ENCODE results near the gene MAP3K3. TPM values are rescaled to one million over a fixed set of nuclear protein-coding genes. Genes with fewer than 3 reads are reported as not detected.
"Not testable (repeated sequence)": the region's sequence is repeated elsewhere in the genome, so short reads cannot be mapped to it uniquely, and the experiment has no call there.

MAP3K3 gene
- total RNA-seq, 1 donor from 2014 or later: 24.6 TPM

DNA sequence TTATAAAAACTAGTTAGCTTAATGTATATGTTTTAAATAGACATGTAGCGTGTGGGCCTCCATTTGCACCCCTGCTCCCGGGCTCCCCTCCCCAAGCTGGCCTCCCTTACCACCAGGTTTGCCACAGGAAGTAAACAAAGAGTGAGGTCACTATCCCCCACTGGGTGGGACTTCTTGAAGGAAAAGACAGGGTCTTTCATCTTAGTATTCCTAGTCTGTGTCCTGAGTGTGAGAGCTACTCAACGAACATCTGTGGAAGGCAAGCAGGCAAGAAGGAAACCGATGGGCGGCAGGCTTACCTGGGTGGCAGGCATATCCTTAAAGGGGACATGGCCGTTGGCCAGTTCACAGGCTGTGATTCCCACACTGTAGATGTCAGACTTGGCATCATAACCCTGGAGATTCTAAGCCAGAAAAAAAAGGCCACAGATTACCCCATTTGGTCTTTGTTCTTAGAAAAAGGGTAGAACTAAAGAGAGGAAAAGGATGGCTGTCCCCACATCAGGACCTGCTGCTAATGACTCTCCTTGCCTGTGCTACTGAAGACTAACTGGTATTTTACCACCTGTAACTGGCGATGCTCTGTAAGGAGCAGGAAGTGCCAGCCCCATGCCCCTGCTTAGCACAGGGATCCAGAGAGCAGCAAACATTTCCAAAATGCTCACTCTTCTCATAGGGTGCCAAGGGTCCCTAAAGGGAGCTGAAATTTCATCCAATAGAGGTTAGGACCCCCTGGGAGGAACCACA is 84.3 kb downstream of the MAP3K3 start:
- no peak for DNase-seq

GRCh38 chr17:63707151-63707550 is 84.9 kb downstream of the MAP3K3 start:
- DNase-seq: no peak

GRCh38 chr17:63709110-63709509 is 86.9 kb downstream of the MAP3K3 start:
- no peak for DNase-seq

DNA sequence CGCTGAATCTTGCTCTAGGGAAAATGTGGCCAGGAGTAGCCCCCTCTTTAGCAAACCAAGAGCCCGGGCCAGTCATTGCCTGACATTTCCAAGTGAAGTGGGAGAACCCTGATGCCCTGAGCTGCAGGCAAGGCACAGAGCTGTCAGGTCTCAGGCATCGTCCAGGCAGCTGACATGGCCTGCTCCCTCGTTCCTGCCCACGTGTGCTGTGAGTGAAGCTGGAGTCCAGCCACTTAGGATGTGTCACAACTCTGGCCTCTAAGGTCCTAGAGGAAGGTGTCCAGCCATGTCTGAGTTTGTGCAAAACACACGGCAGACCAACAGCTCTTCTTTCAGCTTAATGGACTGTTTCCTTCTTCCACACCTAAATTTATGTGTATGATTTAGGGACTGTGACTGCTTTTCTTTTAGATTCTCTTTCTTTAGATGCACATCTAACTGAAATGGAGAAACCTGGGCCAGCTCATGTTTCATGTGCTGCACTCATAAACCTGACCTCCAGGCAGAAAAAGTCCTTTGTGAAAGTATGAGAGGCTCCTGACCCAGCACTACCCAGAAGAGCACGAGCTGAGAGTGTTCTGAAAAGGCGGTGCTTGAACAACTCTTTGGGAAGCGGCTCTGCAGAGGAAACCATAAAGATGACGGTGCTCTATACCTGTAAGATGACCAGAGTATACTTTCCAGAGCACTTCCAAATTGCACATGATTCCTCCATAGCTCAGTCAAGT is 92.5 kb downstream of the MAP3K3 start:
- DNase-seq: no peak

GRCh38 chr17:63716426-63716825 is 94.2 kb downstream of the MAP3K3 start:
- no peak for DNase-seq

DNA sequence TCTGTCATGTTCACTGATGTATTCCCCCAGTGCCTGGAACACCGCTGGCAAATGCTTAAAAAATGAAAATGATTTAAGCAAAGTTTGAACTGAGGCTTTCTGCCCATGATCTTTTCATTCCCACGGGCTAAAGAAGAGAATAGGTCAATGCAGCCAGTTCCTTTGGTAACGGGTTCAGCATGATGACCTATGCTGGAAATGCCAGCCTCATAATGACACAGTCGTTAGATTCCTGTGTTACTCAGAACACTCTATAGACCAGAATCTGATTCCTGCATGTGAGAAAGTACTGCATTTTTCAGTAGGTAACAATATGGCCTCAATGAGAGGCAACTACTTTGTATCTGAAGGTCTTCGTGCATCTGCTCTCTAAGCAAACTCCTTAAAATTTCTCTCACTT is 96.8 kb downstream of the MAP3K3 start:
- no peak for DNase-seq

DNA sequence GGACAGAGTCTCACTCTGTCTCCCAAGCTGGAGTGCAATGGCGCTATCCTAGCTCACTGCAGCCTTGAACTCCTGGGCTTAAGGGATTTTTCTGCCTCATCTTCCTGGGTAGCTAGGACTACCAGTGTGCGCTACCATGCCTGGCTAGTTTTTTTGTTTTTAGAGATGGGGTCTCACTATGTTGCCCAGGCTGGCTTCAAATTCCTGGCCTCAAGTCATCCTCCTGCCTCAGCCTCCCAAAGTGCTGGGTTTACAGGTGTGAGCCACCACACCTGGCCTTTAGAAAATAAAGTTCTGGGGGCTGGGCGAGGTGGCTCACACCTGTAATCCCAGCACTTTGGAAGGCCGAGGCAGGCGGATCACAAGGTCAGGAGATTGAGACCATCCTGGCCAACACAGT is 98.0 kb downstream of the MAP3K3 start:
- DNase-seq: not testable (repeated sequence)

- no peak for DNase-seq
Observed at GRCh38 chr17:63722403-63722802, 100.2 kb downstream of the MAP3K3 start.

DNA sequence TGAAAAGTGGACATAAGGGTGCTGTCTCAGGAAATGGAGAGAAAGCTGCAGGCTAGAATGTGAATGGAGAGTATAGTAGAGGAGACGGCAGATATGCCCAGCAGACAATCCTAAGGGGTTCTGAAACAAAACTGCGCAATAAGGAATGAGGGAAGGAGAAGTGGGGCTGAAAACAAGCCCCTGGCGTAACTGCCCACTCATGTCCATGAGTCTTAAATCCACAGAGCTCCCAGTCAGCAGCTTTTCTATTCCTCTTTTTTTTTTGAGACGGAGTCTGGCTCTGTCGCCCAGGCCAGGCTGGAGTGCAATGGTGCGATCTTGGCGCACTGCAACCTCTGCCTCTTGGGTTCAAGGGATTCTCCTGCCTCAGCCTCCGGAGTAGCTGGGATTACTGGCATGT is 113.5 kb downstream of the MAP3K3 start:
- DNase-seq: no peak

- DNase-seq: no peak
Observed at GRCh38 chr17:63740464-63741142, 118.4 kb downstream of the MAP3K3 start.

DNA sequence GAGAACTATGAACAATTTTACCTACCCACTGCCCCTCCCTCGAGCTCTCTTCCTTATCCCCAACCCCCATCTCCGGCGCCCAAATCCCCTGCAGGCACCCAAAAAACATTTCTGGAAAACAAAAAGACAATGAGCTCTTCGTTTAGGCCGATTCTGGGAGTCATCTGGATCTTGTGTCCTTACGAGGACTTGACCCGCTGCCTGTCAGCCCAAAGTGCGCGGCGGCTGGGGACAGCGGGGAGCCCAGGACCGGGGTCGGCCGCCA is 118.9 kb downstream of the MAP3K3 start:
- DNase-seq: peak; percentile 19

GRCh38 chr17:63741408-63742173 is 119.4 kb downstream of the MAP3K3 start, which contains the start of gene STRADA:
TSS of gene STRADA (minus strand) at chr17:63741799. CDS start at chr17:63728369, 13,430 bp downstream.
- peak; percentile 98 for DNase-seq

Small RNAs within 50 kb of the gene (small RNA-seq; reads per million reads assigned to genes)
- not detected for gene RNU6-288P (ENCODE audit: low replicate concordance)

Other genes with a start within 250 kb of the MAP3K3 start
- gene CYB561, start 176.1 kb upstream of the MAP3K3 start, total RNA-seq: 13.0 TPM
- 5.6 TPM for gene ACE, start 145.4 kb upstream of the MAP3K3 start, total RNA-seq
- gene KCNH6, start 99.1 kb upstream of the MAP3K3 start, total RNA-seq: not detected
- 17.3 TPM for gene DCAF7, start 71.9 kb upstream of the MAP3K3 start, total RNA-seq
- 7.4 TPM for gene TACO1, start 21.5 kb upstream of the MAP3K3 start, total RNA-seq
- gene LIMD2, start 77.7 kb downstream of the MAP3K3 start, total RNA-seq: 9.5 TPM
- 28.1 TPM for gene STRADA, start 119.4 kb downstream of the MAP3K3 start, total RNA-seq
- gene CCDC47, start 151.2 kb downstream of the MAP3K3 start, total RNA-seq: 67.2 TPM
- gene DDX42, start 151.8 kb downstream of the MAP3K3 start, total RNA-seq: 124 TPM
- gene PSMC5, start 205.0 kb downstream of the MAP3K3 start, total RNA-seq: 48.3 TPM
- gene FTSJ3, start 205.2 kb downstream of the MAP3K3 start, total RNA-seq: 33.0 TPM
- 83.5 TPM for gene SMARCD2, start 220.3 kb downstream of the MAP3K3 start, total RNA-seq

All from skin of body (tissue), 3 donors.